NT2/D1 (cell line): ENCODE results near the gene AKAP14.
"Not testable (repeated sequence)": the region's sequence is repeated elsewhere in the genome, so short reads cannot be mapped to it uniquely, and the experiment has no call there.

Experiments used
- DNase-seq: peaks from one replicate; pipeline ENCODE4 v3.0.0-alpha.2; 2011; ENCODE audit warnings: low read depth, low spot score
- H3K27me3 ChIP-seq: 2 replicates; pipeline ENCODE4 v1.6.0; 2011; ENCODE audit warnings: mild to moderate bottlenecking; ENCODE audit not compliant: insufficient read length, insufficient read depth
- H3K36me3 ChIP-seq: 2 replicates; pipeline ENCODE4 v1.6.1; 2011; ENCODE audit warnings: mild to moderate bottlenecking, low read length, mixed read lengths; ENCODE audit not compliant: insufficient read depth, insufficient read length
- H3K4me1 ChIP-seq: 2 replicates; pipeline ENCODE4 v1.5.1; 2011; ENCODE audit not compliant: insufficient read depth, insufficient read length
- H3K4me3 ChIP-seq: 2 replicates; pipeline ENCODE4 v1.5.1; 2011; ENCODE audit warnings: low read depth; ENCODE audit not compliant: insufficient read length
- H3K9ac ChIP-seq: 2 replicates; pipeline ENCODE4 v1.6.0; 2011; ENCODE audit warnings: low read depth; ENCODE audit not compliant: insufficient read length
- H3K9me3 ChIP-seq: 2 replicates; pipeline ENCODE4 v1.5.1; 2011; ENCODE audit warnings: mild to moderate bottlenecking, low read length; ENCODE audit not compliant: insufficient read depth
- SUZ12 ChIP-seq: IDR thresholded peaks from 2 replicates; pipeline ENCODE4 v1.6.1; 2011; ENCODE audit not compliant: insufficient read length, insufficient read depth; ENCODE audit errors: extremely low read depth
- YY1 ChIP-seq: IDR thresholded peaks from 2 replicates; pipeline ENCODE4 v1.6.1; 2011; ENCODE audit not compliant: insufficient read length, insufficient read depth
- ZNF274 ChIP-seq: IDR thresholded peaks from 2 replicates; pipeline ENCODE4 v1.6.1; 2011; ENCODE audit warnings: mild to moderate bottlenecking, low read depth, low read length

AKAP14 gene

DNA sequence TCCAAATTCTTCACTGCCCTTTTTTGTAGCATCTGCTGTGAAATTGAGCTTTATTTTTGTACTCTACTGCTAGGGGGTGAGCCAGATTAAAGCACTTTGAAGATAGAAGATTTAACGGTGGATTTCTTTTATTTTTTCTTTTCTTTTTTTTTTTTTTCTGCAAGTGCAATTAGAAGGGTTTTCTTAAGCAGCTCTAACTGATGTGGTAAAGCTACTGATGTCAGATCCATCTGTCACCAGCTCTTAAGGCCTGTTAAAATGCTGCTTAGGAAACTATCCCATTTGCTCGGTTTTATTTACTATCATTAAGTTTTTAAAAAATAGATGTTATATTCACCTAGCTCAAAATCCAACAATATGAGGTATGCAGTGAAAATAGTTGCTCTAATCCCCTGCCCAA lies 17.0 kb upstream of the AKAP14 start:
- Histone ChIP-seq H3K9me3 (no peaks in the 10 kb centered on the region), H3K36me3 (peaks cover 43% of the 10 kb centered on the region), H3K9ac (no peak overlapping the region), H3K27me3 (no peaks in the 10 kb centered on the region), H3K4me1 (peaks cover 5% of the 10 kb centered on the region), H3K4me3 (no peak overlapping the region)
- TF ChIP-seq SUZ12 (no peak), ZNF274 (no peak), YY1 (no peak)
- no peak for DNase-seq

DNA sequence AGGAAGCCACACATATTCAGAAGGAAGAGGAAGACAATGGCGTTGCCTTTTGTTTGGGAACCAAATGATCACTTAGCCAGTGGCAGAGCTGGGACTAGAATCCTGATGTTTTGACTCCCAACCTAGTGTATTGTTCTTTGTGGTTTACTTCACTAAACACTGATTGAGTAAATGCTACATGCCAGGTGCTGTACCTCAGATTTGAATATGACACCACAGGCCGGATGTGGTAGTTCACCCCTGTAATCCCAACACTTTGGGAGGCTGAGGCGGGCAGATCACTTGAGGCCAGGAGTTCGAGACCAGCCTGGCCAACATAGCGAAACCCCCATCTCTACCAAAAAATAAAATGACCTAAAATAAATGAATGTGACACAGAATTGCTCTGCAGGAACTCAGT lies 15.6 kb upstream of the AKAP14 start:
- Histone ChIP-seq H3K4me1 (peaks cover 5% of the 10 kb centered on the region), H3K9ac (no peak overlapping the region), H3K36me3 (peaks cover 31% of the 10 kb centered on the region), H3K9me3 (no peaks in the 10 kb centered on the region), H3K4me3 (no peak overlapping the region), H3K27me3 (no peaks in the 10 kb centered on the region)
- no peak for TF ChIP-seq ZNF274
- TF ChIP-seq YY1: no peak
- no peak for TF ChIP-seq SUZ12
- DNase-seq: no peak

DNA sequence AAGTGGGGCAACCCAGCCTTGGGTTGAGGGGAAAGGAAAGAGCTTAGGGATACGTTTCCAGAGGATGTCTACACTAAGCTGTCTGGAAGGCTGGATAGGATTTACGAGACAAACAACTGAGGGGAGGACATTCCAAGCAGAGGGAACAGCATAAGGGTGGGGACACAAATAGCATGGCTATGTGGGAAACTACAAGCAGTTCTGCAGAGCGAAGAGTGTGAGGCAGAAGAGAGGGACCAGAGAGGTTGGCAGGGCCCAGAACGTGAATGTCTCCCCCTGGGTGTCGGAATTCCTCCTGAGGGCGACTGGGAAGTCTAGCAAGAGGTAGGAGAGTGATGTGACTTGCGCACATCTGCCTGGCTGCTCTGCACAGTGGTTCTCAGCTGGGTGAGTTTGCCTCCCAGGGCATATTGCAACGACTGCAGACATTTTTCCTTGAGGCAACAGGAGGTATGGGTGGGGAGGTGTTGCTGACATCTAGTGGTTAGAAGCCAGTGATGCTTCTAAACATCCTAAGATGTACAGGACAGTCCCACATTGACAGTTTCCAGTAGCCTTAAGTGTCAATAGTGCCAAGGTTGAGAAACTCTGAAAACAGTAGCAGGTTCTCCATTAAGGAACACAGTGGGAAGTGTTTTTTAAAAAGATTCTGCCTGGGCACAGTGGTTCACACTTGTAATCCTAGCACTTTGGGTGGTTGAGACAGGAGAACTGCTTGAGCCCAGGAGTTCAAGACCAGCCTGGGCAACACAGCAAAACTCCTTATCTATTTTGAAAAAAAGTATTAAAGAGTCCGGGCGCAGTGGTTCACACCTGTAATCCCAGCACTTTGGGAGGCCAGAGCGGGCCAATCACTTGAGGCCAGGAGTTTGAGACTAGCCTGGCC lies 14.9 kb upstream of the AKAP14 start:
- Histone ChIP-seq H3K9ac (no peak overlapping the region), H3K36me3 (peaks cover 25% of the 10 kb centered on the region), H3K4me1 (peaks cover 5% of the 10 kb centered on the region), H3K27me3 (no peaks in the 10 kb centered on the region), H3K9me3 (no peaks in the 10 kb centered on the region), H3K4me3 (no peak overlapping the region)
- DNase-seq: no peak
- TF ChIP-seq YY1 (no peak), ZNF274 (no peak), SUZ12 (no peak)

DNA sequence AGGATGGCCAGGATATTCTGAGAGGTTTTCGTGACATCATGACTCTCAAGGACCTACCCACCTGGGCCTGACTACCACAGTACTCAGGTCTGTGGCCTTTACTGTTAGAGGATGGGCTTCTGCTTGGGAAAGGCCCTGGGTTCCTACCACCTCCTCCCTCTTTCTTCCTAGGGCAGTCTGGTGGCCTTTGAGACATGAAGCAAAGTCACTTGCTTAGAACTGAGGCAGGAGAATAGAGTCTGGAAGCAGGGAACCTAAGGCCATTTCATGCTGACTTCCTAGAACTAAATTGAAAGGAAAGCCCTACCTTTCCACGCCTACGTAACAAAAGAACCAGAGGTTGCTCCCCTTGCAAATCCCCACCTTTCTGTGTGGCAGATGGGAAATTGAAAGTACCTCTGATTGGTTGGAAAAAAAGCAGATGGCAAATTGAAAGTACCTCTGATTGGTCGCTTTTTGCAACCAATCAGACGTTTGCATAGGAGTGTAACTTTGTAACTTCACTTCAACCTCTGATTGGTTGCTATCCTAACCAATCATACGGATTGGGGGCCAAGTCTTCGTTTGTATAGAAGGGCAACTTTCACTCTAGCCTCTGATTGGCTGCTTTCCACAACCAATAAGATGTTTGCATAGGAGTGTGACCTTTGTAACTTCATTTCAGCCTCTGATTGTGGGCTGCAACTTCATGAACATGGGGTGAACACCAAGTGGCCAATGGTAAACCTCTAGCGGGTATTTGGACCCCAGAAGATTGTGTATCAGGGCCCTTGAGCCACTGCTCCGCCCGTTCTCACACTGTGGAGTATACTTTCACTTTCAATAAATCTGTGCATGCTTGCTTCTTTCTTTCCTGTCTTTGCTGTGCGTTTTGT lies 9.9 kb upstream of the AKAP14 start:
- H3K9me3 ChIP-seq: no peaks in the 10 kb centered on the region
- TF ChIP-seq YY1: no peak
- TF ChIP-seq ZNF274: no peak
- no peak for TF ChIP-seq SUZ12
- DNase-seq: no peak
- H3K4me1 ChIP-seq: peaks cover 2% of the 10 kb centered on the region
- no peaks in the 10 kb centered on the region for H3K27me3 ChIP-seq
- no peak overlapping the region for H3K9ac ChIP-seq
- H3K36me3 ChIP-seq: no peaks in the 10 kb centered on the region
- H3K4me3 ChIP-seq: no peak overlapping the region

GRCh38 chrX:119887721-119888425 lies 7.8 kb upstream of the AKAP14 start:
- no peaks in the 10 kb centered on the region for H3K9me3 ChIP-seq
- H3K4me3 ChIP-seq: peak overlapping the region; percentile 57
- peak; percentile 77 for DNase-seq
- H3K4me1 ChIP-seq: no peaks in the 10 kb centered on the region
- H3K9ac ChIP-seq: peak overlapping the region; percentile 56
- H3K36me3 ChIP-seq: no peaks in the 10 kb centered on the region
- H3K27me3 ChIP-seq: no peaks in the 10 kb centered on the region
- TF ChIP-seq YY1 (no peak), SUZ12 (no peak)

DNA sequence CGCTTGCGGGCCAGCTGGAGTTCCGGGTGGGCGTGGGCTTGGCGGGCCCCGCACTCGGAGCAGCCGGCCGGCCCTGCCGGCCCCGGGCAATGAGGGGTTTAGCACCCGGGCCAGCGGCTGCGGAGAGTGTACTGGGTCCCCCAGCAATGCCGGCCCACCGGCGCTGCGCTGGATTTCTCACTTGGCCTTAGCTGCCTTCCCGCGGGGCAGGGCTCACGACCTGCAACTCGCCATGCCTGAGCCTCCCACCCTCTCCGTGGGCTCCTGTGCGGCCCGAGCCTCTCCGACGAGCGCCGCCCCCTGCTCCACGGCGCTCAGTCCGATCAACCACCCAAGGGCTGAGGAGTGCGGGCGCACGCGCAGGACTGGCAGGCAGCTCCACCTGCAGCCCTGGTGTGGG lies 5.1 kb upstream of the AKAP14 start:
- not testable (repeated sequence) for H3K4me1 ChIP-seq, DNase-seq, H3K9ac ChIP-seq, H3K4me3 ChIP-seq, H3K9me3 ChIP-seq, H3K27me3 ChIP-seq, H3K36me3 ChIP-seq

GRCh38 chrX:119891961-119892692 lies 3.6 kb upstream of the AKAP14 start:
- not testable (repeated sequence) for H3K9me3 ChIP-seq, H3K27me3 ChIP-seq, H3K9ac ChIP-seq, H3K4me1 ChIP-seq, DNase-seq, H3K36me3 ChIP-seq, H3K4me3 ChIP-seq
